ENCODE data around the gene EXOSC5. TPM values are rescaled to one million over a fixed set of nuclear protein-coding genes. Genes with fewer than 3 reads are reported as not detected.
"Not testable (repeated sequence)": the region's sequence is repeated elsewhere in the genome, so short reads cannot be mapped to it uniquely, and the experiment has no call there.

Gene EXOSC5
- polyA plus RNA-seq, 12 donors = 11.0 to 35.4 (median 14.1) TPM; not detected in 1

DNA sequence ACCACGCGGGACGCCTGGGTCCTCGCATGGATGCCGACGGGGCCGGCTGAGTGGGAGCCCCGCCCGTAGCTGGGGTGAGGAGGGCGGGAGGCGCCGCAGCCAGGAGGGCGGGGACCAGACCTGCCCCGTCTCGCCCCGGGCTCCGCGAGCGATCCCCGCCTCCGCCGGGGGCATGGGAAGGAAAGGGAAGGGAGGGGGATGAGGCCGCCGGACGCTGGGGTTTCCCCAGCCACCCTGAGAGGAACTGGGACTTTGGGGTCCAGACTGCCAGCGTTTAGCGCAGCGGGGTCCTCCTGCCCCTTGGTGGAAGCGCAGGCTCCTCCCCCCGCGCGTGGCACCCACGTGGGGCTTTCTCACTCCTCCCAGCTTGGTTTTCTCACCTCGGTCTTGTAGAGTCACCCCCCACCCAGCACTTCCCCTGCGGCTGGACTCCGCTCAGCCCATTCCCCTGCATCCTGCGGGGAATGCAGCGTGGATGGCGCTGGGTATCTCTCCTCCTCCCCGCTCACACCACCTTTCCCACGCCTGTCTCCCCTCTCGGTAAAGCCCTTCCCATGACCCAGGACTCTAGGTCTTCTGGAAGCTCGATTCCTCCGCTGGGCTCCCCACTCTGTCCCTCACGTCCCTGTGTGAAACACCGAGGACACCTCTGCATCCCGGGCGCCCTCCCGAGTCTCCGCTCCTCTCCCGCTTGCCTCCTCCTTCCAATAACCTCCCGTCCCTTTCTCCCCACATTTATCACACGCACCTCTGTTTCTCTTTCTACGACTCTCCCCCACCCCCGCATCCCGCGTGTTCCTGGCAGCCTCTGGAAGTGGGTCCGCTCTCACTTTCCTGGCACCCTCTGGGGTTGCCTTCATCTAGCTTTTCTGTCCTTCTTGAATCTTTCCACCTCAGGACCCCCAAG lies 45.6 kb downstream of the EXOSC5 start:
- no peak for DNase-seq

DNA sequence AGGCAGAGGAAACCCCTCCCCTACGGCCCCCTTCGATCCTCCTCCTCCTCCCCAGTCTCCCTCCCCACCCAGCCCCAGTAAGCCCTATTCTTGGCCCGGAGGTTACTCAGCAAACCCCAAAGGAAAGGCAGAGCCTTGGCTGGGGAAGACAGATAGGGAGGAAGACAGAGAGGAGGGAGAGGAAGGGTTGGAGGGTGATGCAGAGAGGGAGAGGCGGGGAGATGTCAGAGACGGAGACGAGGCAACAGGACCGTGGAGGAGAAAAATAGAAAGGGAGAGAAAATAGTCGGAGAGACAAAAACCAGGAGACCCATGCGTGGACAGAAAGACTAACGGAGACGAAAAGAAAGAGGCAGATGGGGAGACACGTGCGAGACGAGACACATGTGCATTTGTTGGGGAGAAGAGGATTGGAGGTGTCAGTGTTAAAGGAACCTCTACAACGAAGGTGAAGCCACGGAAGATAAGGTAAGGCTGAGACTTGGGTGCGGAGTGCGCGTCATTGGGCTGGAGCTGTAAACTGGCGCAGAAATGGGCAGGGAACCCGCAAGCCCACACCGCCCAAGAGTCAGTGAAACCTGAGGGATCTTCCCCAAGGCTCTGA lies 46.3 kb downstream of the EXOSC5 start:
- no peak for DNase-seq

DNA sequence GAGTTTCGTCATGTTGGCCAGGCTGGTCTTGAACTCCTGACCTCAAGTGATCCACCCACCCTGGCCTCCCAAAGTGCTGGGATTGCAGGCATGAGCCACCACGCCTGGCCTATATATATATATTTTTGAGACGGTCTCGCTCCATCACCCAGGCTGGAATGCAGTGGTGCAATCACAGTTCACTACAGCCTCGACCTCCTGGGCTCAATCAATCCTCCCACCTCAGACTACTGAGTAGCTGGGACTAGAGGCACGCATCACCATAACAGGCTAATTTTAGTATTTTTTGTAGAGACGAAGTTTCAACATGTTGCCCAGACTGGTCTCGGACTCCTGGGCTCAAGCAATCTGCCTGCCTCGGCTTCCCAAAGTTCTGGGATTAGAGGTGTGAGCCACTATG lies 50.2 kb downstream of the EXOSC5 start:
- DNase-seq = not testable (repeated sequence)

DNA sequence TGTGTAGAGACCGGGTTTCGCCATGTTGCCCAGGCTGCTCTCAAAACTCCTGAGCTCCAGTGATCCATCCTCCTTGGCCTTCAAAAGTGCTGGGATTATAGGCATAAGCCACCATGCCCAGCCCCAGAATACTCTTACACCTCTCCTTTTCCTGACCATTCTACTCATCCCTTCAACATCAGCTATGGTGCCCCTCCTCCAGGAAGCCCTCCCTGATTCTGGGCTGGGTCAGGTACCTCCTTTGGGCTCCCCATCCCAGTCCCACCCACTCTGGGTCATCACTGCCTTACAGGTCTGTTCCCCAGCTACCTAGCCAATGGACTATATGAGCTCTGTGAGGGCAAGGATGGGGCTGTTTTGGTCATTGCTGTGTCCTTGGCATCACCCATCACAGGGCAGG lies 53.0 kb downstream of the EXOSC5 start:
- DNase-seq = no peak

DNA sequence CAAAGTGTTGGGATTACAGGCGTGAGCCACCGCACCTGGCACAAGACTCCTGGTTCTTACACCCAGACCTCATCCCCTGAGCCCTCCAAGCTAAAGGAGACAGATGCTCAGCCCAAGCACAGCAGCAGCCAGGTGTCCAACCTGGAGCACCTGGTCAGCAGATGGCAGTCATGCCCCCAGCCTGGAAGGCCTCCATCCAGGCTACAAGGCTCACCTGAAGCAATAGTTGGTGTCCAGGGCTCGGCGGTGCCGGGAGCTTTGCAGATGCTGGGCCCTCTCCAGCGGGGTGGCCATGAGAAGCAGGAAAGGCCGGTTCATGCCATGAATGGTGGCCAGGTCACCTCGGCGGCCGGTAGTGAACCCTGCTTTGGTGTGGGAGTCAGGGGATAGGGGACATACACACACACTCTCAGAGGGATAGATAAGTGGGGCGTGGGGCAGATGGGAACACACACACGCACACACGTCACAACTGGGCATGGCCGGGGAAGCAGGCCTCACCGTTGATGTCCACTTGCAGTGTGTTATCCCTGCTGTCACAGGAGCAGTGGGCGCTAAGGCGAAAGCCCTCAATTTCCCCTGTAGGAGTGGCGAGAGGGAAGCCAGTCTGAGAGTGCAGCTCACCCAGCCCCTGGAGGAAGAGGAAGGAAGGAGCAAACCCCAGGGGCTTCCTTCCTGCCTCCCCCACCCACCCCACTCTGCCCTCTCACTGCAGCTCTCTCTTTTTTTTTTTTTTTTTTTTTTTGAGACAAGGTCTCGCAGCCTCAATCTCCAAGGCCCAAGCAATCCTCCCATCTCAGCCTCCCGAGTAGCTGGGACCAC lies 55.3 kb downstream of the EXOSC5 start:
- no peak for DNase-seq

DNA sequence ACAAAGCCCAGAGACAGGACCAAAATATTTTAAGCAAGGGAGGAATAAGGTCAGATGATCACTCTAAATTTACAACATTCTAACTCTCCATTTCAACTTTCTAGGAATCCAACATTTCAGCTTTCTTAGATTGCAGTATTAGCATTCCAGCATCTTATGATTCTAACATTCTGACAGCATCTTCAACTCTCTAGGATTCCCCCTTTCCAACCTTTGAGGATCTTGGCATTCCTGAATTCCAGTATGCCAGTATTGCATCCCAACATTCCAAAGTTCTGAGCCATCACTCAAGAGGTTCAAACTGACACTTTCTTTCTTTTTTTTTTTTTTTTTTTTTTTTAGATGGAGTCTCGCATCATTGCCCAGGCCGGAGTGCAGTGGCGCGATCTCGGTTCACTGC lies 57.2 kb downstream of the EXOSC5 start:
- no peak for DNase-seq

Other genes with a start within 250 kb of the EXOSC5 start
- 1 to 10 TPM in 3 of 12 donors, under 1 TPM in 7, not detected in 2; 0.20 to 6.2 (median 0.44) TPM for gene CYP2S1, start 204.1 kb downstream of the EXOSC5 start, polyA plus RNA-seq (ENCODE audit: insufficient read length in 12 of 12)
- gene AXL, start 178.1 kb downstream of the EXOSC5 start, polyA plus RNA-seq (ENCODE audit: insufficient read length in 12 of 12) = 100 to 1,000 TPM in 1 of 12 donors, 10 to 100 TPM in 11; 14.8 to 207 (median 28.6) TPM
- gene HNRNPUL1, start 133.0 kb downstream of the EXOSC5 start, polyA plus RNA-seq (ENCODE audit: insufficient read length in 12 of 12) = 1,000 to 10,000 TPM in 1 of 12 donors, 100 to 1,000 TPM in 11; 136 to 1,638 (median 158) TPM
- 10 to 100 TPM in 11 of 12 donors, not detected in 1; 29.3 to 58.0 (median 34.4) TPM for gene CCDC97, start 87.2 kb downstream of the EXOSC5 start, polyA plus RNA-seq (ENCODE audit: insufficient read length in 12 of 12)
- 10 to 100 TPM in 11 of 12 donors, not detected in 1; 13.6 to 35.4 (median 18.1) TPM for gene TGFB1, start 43.4 kb downstream of the EXOSC5 start, polyA plus RNA-seq (ENCODE audit: insufficient read length in 12 of 12)
- gene B9D2, start 33.2 kb downstream of the EXOSC5 start, polyA plus RNA-seq (ENCODE audit: insufficient read length in 12 of 12) = 1 to 10 TPM in 10 of 12 donors, not detected in 2; 1.5 to 3.2 (median 2.3) TPM
- 10 to 100 TPM in 2 of 12 donors, 1 to 10 TPM in 8, not detected in 2; 3.5 to 14.2 (median 5.2) TPM for gene TMEM91, start 20.8 kb downstream of the EXOSC5 start, polyA plus RNA-seq (ENCODE audit: insufficient read length in 12 of 12)
- 10 to 100 TPM in 11 of 12 donors, not detected in 1; 19.2 to 69.1 (median 25.6) TPM for gene BCKDHA, start 459 bp upstream of the EXOSC5 start, polyA plus RNA-seq (ENCODE audit: insufficient read length in 12 of 12)
- 1 to 10 TPM in 10 of 12 donors, under 1 TPM in 1, not detected in 1; 0.75 to 7.7 (median 2.1) TPM for gene B3GNT8, start 30.0 kb upstream of the EXOSC5 start, polyA plus RNA-seq (ENCODE audit: insufficient read length in 12 of 12)
- 10 to 100 TPM in 11 of 12 donors, not detected in 1; 34.6 to 76.0 (median 38.3) TPM for gene DMAC2, start 42.6 kb upstream of the EXOSC5 start, polyA plus RNA-seq (ENCODE audit: insufficient read length in 12 of 12)
- gene ERICH4, start 45.8 kb upstream of the EXOSC5 start, polyA plus RNA-seq (ENCODE audit: insufficient read length in 12 of 12) = under 1 TPM in 6 of 12 donors, not detected in 6; 0.19 to 0.46 (median 0.33) TPM
- 1 to 10 TPM in 8 of 12 donors, under 1 TPM in 2, not detected in 2; 0.85 to 2.2 (median 1.6) TPM for gene CEACAM21, start 178.8 kb upstream of the EXOSC5 start, polyA plus RNA-seq (ENCODE audit: insufficient read length in 12 of 12)
- gene CEACAM4, start 229.7 kb upstream of the EXOSC5 start, polyA plus RNA-seq (ENCODE audit: insufficient read length in 12 of 12) = under 1 TPM in 4 of 12 donors, not detected in 8; 0.09 to 0.79 (median 0.29) TPM